GM19395 (cell line): ENCODE data around the gene ADD1.
"Not testable (repeated sequence)": the region's sequence is repeated elsewhere in the genome, so short reads cannot be mapped to it uniquely, and the experiment has no call there.

ENCODE experiments used
- ATAC-seq: cut with Tn5 transposase; IDR thresholded peaks from one replicate; pipeline ENCODE4 v1.9.1; 2021; ENCODE audit warnings: mild to moderate bottlenecking, moderate library complexity; ENCODE audit not compliant: unreplicated experiment

The ADD1 gene

DNA sequence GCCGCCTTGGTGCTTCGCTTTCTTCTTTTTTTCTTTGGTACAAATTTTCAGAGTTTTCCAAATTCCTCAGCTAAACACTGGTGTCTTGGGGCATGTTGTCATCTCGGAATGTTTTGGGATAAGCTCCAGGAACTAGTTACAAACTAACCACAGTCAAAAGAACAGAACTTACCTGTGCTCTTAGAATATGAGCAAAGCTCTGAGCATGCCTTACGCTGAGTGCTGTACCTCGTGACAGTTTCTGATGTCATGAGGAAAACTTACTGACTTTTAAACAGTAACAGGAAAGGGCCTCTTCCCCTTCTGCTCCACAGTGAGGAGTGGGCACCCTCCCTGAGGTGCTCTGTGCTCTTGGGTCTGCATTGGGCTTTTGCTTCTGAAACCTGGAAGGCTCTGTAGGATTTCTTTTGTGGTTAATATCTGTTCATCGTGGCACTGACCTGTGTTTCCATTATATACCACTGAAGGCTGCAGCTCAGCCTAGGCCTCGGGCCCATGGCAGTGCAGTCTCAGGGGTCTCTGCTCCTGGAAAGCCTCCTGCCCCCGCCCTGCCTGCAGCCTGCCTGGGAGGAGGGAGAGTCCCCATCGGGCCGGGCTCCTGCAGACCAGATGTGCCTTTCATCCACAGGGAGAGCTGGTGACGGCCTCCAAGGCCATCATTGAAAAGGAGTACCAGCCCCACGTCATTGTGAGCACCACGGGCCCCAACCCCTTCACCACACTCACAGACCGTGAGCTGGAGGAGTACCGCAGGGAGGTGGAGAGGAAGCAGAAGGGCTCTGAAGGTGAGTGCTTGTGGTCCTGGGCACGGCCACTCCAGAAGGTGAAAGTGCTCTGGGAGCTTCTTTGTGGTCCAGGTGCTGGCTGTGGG, 70.8 kb downstream of the ADD1 start:
- ATAC-seq, result no peak

DNA sequence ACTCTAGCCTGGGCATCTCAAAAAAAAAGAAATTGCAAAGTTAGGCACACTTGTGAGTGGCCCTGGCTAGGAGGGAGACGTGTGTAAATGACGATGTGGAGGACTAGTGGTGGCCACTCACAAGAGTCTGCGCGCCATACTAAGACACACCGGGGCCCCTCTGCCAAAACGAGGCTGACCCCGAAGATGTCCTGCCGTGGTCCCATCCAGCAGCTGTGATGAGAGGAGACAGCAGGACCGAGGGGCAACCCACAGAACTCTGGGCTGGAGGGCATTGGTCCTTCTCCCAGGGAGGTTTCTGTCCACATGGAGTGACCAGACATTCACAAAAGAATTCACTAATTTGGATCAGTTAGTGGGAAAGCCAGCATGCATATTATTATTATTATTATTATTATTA, 72.1 kb downstream of the ADD1 start:
- ATAC-seq, result no peak

DNA sequence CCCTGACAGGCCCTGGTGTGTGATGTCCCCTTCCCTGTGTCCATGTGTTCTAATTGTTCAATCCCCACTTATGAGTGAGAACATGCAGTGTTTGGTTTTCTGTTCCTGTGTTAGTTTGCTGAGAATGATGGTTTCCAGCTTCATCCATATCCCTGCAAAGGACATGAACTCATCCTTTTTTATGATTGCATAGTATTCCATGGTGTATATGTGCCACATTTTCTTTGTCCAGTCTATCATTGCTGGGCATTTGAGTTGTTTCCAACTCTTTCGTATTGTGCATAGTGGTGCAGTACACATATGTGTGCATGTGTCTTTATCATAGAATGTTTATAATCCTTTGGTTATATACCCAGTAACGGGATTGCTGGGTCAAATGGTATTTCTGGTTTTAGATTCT, 73.1 kb downstream of the ADD1 start:
- ATAC-seq, result not testable (repeated sequence)

DNA sequence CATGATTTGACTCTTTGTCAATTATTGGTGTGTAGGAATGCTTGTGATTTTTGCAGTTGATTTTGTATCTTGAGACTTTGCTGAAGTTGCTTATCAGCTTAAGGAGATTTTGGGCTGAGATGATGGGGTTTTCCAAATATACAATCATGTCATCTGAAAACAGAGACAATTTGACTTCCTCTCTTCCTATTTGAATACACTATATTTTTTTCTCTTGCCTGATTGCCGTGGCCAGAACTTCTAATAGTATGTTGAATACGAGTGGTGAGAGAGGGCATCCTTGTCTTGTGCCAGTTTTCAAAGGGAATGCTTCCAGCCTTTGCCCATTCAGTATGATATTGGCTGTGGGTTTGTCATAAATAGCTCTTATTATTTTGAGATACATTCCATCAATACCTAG, 74.7 kb downstream of the ADD1 start:
- not testable (repeated sequence) for ATAC-seq

DNA sequence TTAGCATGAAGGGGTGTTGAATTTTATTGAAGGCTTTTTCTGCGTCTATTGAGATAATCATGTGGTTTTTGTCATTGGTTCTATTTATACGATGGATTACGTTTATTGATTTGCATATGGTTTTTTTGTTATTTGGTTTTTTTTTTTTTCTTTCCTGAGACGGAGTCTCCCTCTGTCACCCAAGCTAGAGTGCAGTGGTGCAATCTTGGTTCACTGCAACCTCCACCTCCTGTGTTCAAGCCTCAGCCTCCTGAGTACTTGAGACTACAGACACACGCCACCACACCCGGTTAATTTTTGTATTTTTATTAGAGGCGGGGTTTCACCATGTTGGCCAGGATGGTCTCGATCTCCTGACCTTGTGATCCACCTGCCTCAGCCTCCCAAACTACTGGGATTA, 75.1 kb downstream of the ADD1 start:
- ATAC-seq, result not testable (repeated sequence)

DNA sequence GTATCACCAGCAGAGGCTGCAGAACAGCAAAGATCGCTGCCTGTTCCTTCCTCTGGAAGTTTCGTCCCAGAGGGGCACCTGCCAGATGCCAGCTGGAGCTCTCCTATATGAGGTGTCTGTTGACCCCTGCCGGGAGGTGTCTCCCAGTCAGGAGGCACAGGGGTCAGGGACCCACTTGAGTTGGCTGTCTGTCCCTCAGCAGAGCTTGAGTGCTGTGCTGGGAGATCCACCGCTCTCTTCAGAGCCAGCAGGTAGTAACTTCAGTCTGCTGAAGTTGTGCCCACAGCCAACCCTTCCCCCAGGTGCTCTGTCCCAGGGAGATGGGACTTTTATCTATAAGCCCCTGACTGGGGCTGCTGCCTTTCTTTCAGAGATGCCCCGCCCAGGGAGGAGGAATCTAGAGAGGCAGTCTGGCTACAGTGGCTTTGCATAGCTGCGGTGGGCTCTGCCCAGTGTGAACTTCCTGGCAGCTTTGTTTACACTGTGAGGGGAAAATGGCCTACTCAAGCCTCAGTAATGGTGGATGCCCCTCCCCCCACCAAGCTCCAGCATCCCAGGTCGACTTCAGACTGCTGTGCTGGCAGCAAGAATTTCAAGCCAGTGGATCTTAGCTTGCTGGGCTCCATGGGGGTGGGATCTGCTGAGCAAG, 78.9 kb downstream of the ADD1 start:
- not testable (repeated sequence) for ATAC-seq

DNA sequence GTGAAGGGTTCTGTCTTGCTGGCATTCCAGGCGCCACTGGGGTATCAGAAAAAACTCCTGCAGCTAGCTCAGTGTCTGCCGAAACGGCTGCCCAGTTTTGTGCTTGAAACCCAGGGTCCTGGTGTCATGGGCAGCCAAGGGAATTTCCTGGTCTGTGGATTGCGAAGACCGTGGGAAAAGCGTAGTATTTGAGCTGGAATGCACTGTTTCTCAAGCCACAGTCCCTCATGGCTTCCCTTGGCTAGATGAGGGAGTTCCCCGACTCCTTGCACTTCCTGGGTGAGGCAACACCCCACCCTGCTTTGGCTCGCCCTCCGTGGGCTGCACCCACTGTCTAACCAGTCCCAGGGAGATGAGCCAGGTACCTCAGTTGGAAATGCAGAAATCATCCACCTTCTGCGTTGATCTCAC, 79.5 kb downstream of the ADD1 start:
- ATAC-seq, result no peak

DNA sequence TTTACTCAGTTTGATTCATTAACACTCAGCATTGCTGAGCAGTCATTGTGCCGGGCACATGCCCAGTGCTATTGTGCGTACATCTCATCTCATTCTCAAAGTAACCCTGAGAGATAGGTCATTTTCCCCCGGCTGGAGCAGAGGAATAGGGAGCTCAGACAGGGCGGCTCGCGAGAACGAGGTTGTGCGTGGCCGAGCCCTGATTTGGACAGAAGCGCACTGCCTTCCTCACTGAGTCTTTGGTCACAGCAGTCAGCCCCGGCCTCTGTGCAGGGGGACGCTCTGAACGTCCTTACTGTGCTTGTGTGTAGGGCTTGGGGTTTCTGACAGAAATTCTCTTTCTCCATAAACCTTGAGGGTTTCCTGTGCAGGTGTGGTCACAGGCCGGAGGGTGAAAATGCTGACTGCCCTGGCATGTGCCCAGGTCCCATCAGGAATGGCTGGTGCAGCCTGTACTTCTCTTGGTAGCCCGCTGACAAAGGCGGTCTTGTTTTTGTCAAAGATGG, 80.1 kb downstream of the ADD1 start:
- ATAC-seq, result no peak

DNA sequence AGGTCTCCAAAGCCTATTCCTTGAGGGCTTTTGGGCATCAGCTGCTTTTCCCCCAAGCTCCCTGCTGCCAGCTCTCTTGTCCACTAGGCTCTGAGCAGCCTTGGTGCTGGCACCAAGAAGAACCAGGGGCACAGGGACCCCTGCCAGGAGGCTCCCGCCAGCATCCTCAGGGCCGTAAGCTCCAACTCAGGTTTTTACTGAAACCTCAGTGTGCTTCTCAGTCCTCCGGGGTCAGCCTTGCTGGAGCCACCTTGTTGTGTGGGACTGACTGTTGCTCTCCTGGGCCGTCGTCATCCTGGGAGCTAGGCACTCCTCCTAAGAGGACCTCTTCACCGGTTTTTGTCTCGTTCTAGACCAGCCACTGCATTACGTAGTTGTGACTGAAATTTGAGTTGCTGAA, 80.6 kb downstream of the ADD1 start:
- no peak for ATAC-seq

DNA sequence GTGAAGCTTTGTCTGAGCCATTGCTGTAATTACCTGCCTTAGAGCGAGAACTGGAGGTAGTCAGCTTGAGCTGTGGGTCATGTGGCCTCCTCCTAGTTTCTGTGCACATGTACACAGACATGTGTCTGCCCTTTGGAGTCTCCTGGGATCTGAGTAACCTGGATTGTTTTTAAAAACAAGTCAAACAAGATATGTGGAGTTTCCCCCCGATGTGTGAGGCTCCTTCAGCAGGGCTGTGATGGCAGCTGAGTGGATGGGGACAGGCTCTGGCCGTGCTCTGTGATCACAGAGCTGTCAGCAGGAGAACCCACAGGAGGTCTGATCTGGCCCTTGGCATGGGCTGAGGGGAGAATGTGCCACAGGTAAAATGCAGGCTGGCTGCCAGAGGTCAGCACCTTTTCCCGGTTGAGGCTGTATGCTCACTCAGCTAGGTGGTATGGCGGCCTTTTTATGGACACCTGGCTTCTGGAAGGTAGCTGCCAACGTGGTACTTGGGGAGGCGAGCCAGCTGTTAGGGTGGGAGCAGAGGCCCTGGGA, 81.2 kb downstream of the ADD1 start:
- ATAC-seq, result no peak

DNA sequence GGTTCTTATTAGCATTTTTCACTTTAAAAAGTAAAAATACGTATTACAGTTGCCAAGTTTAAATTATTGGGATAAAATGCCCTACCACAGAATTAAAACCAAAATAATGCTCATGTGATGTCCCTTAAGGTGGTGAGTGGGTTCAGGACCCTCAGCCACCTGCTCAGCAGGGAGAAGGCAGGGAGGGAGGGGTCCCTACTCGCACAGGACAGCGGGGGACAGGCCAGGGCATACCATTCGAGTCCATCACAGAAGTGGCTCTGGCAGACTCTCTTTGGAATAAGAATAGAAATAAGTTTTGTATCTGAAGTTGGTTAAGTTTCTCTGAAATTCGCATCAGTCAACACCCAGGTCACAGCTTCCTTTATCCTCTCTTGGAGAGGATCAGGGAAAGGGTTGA, 81.9 kb downstream of the ADD1 start:
- no peak for ATAC-seq

DNA sequence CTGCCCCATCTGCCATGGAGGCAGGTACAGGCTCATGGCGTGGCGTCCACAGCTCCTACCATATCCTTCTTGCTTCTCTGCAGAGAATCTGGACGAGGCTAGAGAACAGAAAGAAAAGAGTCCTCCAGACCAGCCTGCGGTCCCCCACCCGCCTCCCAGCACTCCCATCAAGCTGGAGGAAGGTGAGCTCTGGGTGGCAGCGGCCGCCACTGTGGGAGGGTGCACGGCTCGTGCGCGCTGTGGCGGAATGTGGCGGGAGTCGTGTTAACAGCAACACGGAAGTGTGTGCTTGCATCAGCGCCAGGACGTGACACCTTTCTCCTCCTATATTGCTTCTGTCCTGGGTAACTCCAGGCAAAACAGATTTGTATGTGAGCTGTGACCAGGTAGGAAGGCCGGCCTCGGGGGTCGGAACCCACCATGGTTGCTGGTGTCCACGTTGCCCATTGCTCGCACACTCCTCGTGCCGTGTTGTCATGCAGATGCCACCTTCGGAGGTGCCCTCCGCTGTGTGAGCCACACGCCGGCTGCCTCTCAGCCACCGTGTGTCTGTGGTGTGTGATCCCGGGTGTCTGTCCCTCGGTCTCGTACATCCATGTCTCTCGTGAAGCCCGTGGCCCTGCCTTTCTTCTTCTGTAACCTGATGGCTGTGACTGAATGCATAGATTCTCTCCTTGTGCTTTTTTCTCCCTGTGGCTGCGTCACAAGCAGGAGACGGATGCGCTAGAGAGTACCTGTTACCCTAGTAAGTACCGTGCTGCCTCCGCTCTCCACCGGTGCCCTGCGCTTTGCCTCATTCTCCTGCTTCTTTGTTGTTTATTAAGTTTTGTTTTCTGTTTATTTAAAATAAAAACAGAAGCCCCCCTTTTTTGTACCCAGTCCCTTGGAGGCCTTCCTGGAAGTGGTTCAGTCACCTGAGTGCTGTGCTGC, 82.6 kb downstream of the ADD1 start:
- no peak for ATAC-seq

DNA sequence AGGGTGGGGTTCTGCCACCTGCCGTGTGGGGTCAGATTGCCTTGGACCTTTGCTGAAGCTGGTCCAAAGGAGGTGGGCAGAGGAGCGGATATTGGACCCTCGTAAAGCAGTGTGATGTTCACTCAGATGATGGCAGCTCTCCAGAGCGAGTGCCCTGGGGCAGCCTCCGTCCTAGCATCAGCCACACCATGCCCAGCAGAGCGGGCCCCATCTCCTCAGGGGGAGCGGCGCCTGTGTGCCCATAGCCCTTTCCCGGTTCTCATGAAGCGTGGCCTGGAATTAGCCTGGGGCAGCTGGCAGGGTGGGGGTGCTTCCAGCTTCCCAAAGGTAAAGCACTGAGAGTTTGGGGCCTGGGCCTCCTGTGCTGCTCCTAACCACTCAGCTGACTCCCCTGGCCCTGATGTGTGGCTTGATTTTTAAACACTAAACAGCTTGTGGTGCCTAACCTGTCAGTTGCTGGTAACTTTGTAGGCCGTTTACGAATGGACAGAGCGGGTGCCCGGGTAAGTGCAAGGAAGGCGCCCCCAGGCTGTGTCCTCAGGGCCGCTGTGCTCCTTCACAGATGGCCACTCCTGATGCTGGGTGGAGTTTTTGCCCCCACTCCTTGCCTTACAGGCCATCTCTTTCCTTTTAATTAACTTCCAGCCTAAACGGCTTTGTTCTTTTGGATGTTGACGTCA, 83.5 kb downstream of the ADD1 start:
- ATAC-seq, result no peak

DNA sequence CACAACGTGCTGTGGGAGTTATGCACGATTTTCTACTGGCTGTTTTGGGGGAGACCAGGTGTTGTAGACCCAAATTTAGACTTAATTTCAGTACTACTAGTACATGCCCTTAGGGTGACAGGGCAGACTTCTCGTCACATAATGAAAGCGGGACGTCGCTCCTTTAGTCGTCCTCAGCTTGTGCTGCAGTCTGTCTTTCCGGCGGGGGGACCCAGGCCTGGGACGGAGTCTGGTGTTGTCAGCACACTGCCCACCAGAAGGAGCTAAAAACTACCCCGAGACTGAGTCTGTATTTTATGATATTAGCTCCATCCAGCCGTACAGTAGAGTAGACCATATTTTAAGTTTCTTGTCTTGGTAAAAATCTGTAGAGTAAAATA, 84.0 kb downstream of the ADD1 start:
- ATAC-seq, result no peak

DNA sequence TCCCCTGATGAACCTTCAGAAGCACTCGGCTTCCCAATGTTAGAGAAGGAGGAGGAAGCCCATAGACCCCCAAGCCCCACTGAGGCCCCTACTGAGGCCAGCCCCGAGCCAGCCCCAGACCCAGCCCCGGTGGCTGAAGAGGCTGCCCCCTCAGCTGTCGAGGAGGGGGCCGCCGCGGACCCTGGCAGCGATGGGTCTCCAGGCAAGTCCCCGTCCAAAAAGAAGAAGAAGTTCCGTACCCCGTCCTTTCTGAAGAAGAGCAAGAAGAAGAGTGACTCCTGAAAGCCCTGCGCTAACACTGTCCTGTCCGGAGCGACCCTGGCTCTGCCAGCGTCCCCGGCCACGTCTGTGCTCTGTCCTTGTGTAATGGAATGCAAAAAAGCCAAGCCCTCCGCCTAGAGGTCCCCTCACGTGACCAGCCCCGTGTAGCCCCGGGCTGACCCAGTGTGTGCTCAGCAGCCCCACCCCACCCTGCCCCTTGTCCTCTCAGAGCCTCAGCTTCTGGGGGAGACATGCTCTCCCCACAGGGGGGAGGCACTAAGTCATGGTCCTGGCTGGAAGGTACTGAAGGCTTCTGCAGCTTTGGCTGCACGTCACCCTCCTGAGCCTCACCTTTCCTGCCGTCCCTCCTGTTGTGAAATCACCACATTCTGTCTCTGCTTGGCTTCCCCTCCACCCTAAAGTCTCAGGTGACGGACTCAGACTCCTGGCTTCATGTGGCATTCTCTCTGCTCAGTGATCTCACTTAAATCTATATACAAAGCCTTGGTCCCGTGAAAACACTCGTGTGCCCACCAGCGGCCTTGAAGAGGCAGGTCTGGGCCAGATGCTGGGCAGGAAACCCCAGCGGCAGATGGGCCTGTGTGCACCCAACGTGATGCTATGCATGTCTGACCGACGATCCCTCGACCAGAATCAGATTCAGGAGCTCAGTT, 84.9 kb downstream of the ADD1 start:
- no peak for ATAC-seq

DNA sequence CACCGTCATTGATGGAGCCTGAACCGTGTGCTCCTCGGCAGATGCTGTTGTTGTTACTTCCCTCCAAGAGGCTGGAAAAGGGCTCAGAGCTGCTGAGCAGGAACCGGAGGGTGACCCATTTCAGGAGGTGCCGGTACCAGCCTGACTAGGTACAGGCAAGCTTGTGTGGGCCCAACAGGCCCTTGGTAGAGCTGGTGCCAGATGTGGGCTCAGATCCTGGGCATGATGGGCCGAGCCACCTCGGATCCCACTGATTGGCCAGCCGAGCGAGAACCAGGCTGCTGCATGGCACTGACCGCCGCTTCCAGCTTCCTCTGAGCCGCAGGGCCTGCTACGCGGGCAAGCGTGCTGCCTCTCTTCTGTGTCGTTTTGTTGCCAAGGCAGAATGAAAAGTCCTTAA, 85.8 kb downstream of the ADD1 start:
- ATAC-seq, result no peak

DNA sequence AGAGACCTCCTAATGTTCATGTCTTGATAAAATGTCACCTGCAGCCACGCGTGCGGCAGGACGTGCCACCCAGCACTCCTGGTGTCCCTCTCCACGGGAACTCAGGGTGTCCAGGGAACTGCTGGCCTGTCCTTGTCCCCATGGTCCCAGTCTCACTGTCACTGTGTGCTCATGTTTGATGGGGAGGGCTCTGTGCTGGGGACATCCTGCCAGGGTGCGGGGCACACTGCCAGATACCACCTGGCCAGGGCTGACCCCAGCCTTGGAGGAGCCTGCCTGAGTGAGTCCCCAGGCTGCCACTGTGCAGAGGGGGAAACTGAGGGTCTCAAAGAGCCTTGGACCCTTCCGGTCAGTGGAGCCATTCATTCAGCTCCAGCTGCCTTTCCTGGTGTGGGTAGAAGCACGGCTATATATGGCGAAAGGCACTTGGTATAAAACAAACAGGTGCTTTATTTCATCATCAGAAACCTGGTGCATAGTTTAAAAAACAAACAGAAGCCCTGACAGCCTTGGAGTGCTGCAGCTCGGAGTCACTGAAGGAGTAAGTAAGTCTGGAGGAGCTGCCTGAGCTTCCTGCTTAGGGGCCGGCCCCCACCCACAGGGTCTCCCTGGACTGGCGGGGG, 86.6 kb downstream of the ADD1 start:
- no peak for ATAC-seq

DNA sequence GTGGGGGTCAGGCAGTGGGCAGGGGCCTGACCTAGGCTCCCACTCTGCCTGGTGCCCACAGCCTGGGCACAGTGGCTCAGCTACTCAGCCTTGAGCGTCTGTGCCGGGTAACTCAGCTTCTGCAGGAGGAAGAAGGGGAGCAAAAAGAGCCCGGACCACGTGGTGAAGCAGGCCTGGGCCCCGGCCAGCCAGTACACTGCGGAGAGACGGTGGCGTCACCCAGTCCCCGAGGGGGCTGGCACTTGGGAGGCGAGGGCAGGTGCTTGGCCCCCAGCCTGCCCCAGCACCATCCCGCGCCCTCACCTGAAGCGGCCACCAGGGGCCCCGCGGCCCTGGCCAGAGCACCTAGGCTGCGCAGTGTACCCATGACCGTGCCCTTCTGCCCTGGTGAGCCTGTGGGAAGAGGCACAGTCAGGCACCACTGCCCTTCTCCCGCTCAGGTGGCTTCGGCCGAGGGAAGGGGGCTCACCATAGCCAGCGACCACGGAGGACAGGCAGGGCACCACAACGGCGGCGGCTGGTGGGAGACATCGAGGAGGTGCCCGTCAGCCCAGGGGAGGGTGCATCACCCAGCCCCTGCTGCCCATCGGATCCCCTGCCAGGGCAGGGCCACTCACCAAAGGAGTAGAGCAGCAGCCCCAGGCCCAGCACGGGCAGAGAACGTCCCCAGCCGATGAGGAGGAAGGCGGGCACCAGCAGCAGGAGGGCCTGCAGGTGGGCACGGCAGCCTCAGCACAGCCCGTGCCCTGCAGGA, 87.3 kb downstream of the ADD1 start:
- ATAC-seq, result no peak
